Large intestine (tissue), 3 donors: ENCODE measurements around the gene GSDMA. TPM values are rescaled to one million over a fixed set of nuclear protein-coding genes. Genes with fewer than 3 reads are reported as not detected.

Experiments used
- DNase-seq, 2 donors: peaks; one replicate each; pipeline versions ENCODE4 v3.0.0 to v3.0.0-alpha.2; 2013
- H3K27ac ChIP-seq: one replicate; pipeline ENCODE4 v1.5.1; 2013; ENCODE audit warnings: low read length
- H3K27me3 ChIP-seq: 2 replicates; pipeline ENCODE4 v1.6.1; 2013; ENCODE audit warnings: low read length; ENCODE audit not compliant: control insufficient read depth, insufficient read depth
- H3K36me3 ChIP-seq: 2 replicates; pipeline ENCODE4 v1.6.1; 2013; ENCODE audit warnings: low read length; ENCODE audit not compliant: control insufficient read depth, insufficient read depth
- H3K4me1 ChIP-seq: one replicate; pipeline ENCODE4 v1.6.1; 2013; ENCODE audit warnings: low read length; ENCODE audit not compliant: control insufficient read depth, insufficient read depth
- H3K4me3 ChIP-seq: one replicate; pipeline ENCODE4 v1.5.1; 2013; ENCODE audit warnings: low read length
- H3K9me3 ChIP-seq: one replicate; pipeline ENCODE4 v1.6.1; 2013; ENCODE audit warnings: mild to moderate bottlenecking, low read depth, low read length, moderate library complexity; ENCODE audit not compliant: control insufficient read depth
- WGBS: methylation state at CpG from one replicate; pipeline ENCODE4 v1.1.5; 2013; ENCODE audit warnings: low lambda C conversion rate; ENCODE audit not compliant: insufficient coverage; 5-methylcytosine and 5-hydroxymethylcytosine counted together
- polyA plus RNA-seq: library from polyadenylated mRNA; unstranded; fragments of 120-200 nt; gene quantifications from one replicate; pipeline ENCODE4 v1.2.1, GENCODE V29; 2013

The GSDMA gene
- polyA plus RNA-seq, 1 donor: 0.24 TPM

GRCh38 chr17:39929646-39930407 lies 33.0 kb upstream of the GSDMA start:
- DNase-seq: no peak
- H3K4me3 ChIP-seq: no peak overlapping the region
- no peak overlapping the region for H3K27ac ChIP-seq
- H3K27me3 ChIP-seq: no peaks in the 10 kb centered on the region
- H3K4me1 ChIP-seq: peaks cover 33% of the 10 kb centered on the region
- H3K36me3 ChIP-seq: no peaks in the 10 kb centered on the region
- 100% methylated on average over 1 of the region's 5 CpGs for WGBS
- H3K9me3 ChIP-seq: no peaks in the 10 kb centered on the region

DNA sequence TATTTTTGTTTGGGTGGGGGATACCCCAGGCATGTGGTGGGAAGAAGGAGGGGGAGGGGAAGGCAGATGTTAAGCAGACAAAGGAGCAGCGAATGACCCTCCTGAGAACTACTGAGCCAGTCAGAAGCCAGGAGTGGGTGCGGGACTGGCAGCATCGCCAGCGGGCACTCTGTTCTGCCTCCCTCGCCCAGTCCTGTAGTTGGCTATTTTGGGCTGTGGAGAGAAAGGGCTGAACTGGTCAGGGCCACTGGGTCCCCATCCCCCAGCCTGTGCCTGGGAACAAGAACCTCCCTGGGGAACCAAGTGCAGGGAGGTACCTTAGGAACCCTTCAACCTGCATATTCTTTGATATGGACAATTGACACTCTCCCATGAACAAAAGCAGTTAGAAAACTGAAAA lies 28.9 kb upstream of the GSDMA start:
- DNase-seq: no peak
- no peaks in the 10 kb centered on the region for H3K9me3 ChIP-seq
- no peak overlapping the region for H3K4me3 ChIP-seq
- no peak overlapping the region for H3K27ac ChIP-seq
- WGBS: no CpG with 5 or more reads among the region's 5 CpGs
- no peaks in the 10 kb centered on the region for H3K36me3 ChIP-seq
- peaks cover 2% of the 10 kb centered on the region for H3K4me1 ChIP-seq
- H3K27me3 ChIP-seq: no peaks in the 10 kb centered on the region

GRCh38 chr17:39934324-39934723 lies 28.5 kb upstream of the GSDMA start:
- Histone ChIP-seq H3K36me3 (no peaks in the 10 kb centered on the region), H3K4me3 (no peak overlapping the region), H3K27me3 (no peaks in the 10 kb centered on the region), H3K9me3 (no peaks in the 10 kb centered on the region), H3K4me1 (no peaks in the 10 kb centered on the region), H3K27ac (no peak overlapping the region)
- DNase-seq: no peak
- 0% methylated on average over 1 of the region's 5 CpGs for WGBS

DNA sequence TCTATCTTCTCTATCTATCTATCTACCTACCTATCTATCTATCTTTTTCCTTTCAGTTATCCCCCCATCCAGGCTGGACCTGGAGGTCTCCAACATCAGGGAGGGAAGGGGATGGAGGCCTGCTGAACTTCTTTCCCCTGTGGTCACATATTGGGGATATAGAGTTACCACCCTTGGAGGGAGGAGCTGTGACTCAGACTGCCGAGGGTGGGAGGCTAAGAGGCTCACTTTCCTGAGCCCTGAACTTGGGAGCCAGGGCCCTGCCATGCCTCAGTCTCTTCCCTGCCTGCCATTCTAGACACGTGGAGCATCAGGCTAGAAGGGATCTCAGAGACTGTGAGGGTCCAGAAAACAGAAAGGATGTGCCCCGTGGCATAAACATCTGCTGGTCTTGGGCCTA lies 26.9 kb upstream of the GSDMA start:
- Histone ChIP-seq H3K27ac (no peak overlapping the region), H3K9me3 (no peaks in the 10 kb centered on the region), H3K27me3 (no peaks in the 10 kb centered on the region), H3K4me1 (no peaks in the 10 kb centered on the region), H3K4me3 (no peak overlapping the region), H3K36me3 (no peaks in the 10 kb centered on the region)
- no peak for DNase-seq
- WGBS: no CpG with 5 or more reads among the region's 3 CpGs

GRCh38 chr17:39937447-39937846 lies 25.4 kb upstream of the GSDMA start:
- 100% methylated on average over 2 of the region's 3 CpGs for WGBS
- H3K4me3 ChIP-seq: no peak overlapping the region
- no peaks in the 10 kb centered on the region for H3K27me3 ChIP-seq
- no peaks in the 10 kb centered on the region for H3K36me3 ChIP-seq
- H3K4me1 ChIP-seq: no peaks in the 10 kb centered on the region
- H3K27ac ChIP-seq: no peak overlapping the region
- DNase-seq: no peak
- no peaks in the 10 kb centered on the region for H3K9me3 ChIP-seq

- Histone ChIP-seq H3K27ac (no peak overlapping the region), H3K9me3 (no peaks in the 10 kb centered on the region), H3K36me3 (no peaks in the 10 kb centered on the region), H3K4me1 (no peaks in the 10 kb centered on the region), H3K27me3 (no peaks in the 10 kb centered on the region), H3K4me3 (no peak overlapping the region)
- WGBS: no CpG with 5 or more reads among the region's 8 CpGs
- no peak for DNase-seq
Observed at GRCh38 chr17:39938140-39938869, 24.5 kb upstream of the GSDMA start.

DNA sequence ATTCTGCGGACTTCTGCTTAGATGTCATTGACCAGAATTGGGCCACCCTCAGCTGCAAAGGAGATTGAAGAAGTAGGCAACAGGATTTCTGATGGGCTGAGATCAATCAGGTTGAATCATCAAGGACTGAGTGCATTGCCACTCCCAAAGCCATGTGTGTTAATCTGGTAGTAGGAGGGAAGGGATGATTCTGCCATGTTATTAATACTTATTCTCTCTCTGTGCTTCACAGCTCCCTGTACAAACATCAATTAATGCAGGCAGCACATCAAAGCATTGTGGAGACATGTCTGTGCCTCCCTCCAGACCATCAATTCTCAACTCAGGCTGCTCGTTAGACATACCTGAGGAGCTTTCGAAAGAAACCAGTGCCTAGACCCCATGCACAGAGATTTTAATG lies 23.7 kb upstream of the GSDMA start:
- Histone ChIP-seq H3K4me3 (no peak overlapping the region), H3K9me3 (no peaks in the 10 kb centered on the region)
- DNase-seq: no peak

GRCh38 chr17:39939588-39940419 lies 23.0 kb upstream of the GSDMA start:
- Histone ChIP-seq H3K9me3 (no peaks in the 10 kb centered on the region), H3K4me1 (no peaks in the 10 kb centered on the region), H3K27ac (peak overlapping the region; percentile 52), H3K36me3 (no peaks in the 10 kb centered on the region), H3K4me3 (no peak overlapping the region), H3K27me3 (no peaks in the 10 kb centered on the region)
- no CpG with 5 or more reads among the region's 6 CpGs for WGBS
- DNase-seq: peak in 1 of 2 donors; percentile 31

More for the DNA sequence above, 23.7 kb upstream of the GSDMA start:
- Histone ChIP-seq H3K4me1 (no peaks in the 10 kb centered on the region), H3K36me3 (no peaks in the 10 kb centered on the region), H3K27ac (no peak overlapping the region), H3K27me3 (no peaks in the 10 kb centered on the region)
- WGBS: 86% methylated on average over 1 of the region's 3 CpGs

GRCh38 chr17:39943702-39944392 lies 19.0 kb upstream of the GSDMA start:
- WGBS: no CpG with 5 or more reads among the region's 14 CpGs
- H3K27ac ChIP-seq: no peak overlapping the region
- no peak for DNase-seq
- no peaks in the 10 kb centered on the region for H3K36me3 ChIP-seq
- no peak overlapping the region for H3K4me3 ChIP-seq
- no peaks in the 10 kb centered on the region for H3K9me3 ChIP-seq
- H3K4me1 ChIP-seq: peaks cover under 1% of the 10 kb centered on the region
- H3K27me3 ChIP-seq: no peaks in the 10 kb centered on the region

- H3K27me3 ChIP-seq: no peaks in the 10 kb centered on the region
- H3K27ac ChIP-seq: no peak overlapping the region
- H3K9me3 ChIP-seq: no peaks in the 10 kb centered on the region
- no peaks in the 10 kb centered on the region for H3K36me3 ChIP-seq
- no peak for DNase-seq
- H3K4me3 ChIP-seq: no peak overlapping the region
- no CpG with 5 or more reads among the region's 16 CpGs for WGBS
- peaks cover 5% of the 10 kb centered on the region for H3K4me1 ChIP-seq
Observed at GRCh38 chr17:39944393-39944711, 18.5 kb upstream of the GSDMA start.
